Iris pigment epithelial cell (primary cell): ENCODE results near the gene PTPN9.
"Not testable (repeated sequence)": the region's sequence is repeated elsewhere in the genome, so short reads cannot be mapped to it uniquely, and the experiment has no call there.

ENCODE experiments used
- DNase-seq: peaks from one replicate; pipeline ENCODE4 v3.0.0-alpha.2; 2011; ENCODE audit warnings: low read depth

Gene PTPN9

GRCh38 chr15:75530169-75530568 lies 48.9 kb downstream of the PTPN9 start:
- DNase-seq, result no peak

DNA sequence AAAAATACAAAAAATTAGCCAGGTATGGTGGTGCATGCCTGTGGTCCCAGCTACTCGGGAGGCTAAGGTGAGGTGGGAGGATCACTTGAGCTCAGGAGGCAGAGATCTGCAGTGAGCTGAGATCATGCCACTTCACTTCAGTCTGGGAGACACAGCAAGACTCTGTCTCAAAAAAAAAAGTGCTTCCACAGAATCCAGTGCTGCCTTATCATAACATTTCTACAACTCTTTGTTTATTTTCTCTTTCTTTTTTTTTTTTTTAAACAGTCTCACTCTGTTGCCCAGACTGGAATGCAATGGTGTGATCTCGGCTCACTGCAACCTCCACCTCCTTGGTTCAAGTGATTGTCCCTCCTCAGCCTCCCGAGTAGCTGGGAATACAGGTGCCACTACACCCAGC lies 53.4 kb downstream of the PTPN9 start:
- peak; percentile 46 for DNase-seq

GRCh38 chr15:75523011-75523410 lies 56.1 kb downstream of the PTPN9 start:
- DNase-seq, result no peak

DNA sequence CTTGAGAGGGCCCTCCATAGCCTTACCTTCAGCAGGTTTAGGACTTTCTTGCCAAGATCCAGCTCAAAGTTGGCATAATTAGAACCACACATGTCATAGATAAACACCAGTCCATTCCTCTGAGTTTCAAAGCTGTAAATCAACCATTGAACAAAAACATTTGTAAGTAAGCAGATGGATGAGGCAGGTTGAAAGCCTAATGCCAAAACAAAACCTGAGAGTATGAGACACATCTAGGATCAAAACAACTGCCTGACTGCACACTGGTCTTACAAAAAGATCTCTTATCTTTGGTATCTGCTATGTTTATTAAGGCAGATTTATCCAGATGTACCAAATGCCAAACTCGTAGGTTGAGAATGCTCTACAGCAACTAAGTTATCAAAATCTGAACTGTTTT lies 61.9 kb downstream of the PTPN9 start:
- DNase-seq, result peak; percentile 31

GRCh38 chr15:75508840-75509532 lies 70.1 kb downstream of the PTPN9 start:
- peak; percentile 71 for DNase-seq

- DNase-seq, result no peak
These were observed 76.8 kb downstream of the PTPN9 start for GRCh38 chr15:75502360-75502759.

- no peak for DNase-seq
These were observed 85.4 kb downstream of the PTPN9 start for GRCh38 chr15:75493732-75494131.

DNA sequence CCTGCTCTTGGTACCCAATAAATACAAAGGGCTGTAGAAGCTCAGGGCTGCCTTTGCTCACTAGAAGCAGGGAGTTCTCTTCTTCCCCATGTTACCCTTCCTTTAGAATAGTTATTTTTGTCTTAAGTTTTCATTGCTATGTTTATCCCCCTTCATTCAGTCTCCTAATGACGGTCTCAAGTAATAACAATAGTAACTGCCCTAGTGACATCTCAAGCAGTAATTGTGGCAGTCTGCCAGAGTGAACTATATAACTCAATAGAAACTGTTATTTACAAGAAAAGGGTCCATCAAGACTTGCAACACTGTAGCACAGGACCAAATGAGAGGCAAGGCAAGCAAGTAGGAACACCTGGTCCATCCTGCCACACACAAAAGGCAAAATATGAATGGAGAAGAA lies 95.2 kb downstream of the PTPN9 start:
- peak; percentile 12 for DNase-seq

DNA sequence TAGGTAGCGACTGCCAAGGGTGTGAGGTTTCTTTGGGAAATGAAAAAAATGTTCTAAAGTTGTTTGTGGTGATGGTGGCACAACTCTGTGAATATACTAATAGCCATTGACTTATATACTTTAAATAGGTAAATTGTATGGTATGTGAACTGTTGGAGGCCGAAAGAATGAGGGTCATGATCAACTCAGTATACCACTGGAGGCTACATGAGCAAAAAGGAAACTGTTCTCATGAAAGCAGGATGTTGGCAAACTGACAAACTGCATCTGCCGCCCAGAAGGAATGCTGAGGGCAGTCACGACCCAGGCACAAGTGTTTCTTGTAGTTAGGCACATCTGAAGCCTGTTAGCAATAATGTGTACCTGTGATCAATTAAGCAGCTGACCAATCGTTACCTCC lies 95.6 kb downstream of the PTPN9 start:
- peak; percentile 7 for DNase-seq

- no peak for DNase-seq
These were observed 96.0 kb downstream of the PTPN9 start for GRCh38 chr15:75483106-75483505.

GRCh38 chr15:75480463-75480862 lies 98.7 kb downstream of the PTPN9 start:
- DNase-seq, result not testable (repeated sequence)

- no peak for DNase-seq
These were observed 99.4 kb downstream of the PTPN9 start for GRCh38 chr15:75479670-75480069.

DNA sequence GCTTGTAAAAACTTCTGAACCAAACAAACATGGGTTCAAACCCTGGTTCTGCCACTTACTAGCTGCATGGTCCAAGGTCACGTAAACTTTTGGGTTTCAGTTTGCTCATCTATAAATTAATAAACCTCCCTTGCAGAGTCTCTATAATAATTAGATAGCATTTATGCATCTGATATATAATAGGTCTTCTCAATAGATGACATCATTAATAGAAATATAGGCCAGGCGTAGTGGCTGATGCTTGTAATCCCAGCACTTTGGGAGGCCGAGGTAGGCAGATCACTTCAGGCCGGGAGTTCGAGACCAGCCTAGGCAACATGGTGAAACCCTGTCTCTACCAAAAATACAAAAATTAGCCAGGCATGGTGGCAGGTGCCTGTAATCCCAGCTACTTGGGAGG lies 102.0 kb downstream of the PTPN9 start:
- not testable (repeated sequence) for DNase-seq

DNA sequence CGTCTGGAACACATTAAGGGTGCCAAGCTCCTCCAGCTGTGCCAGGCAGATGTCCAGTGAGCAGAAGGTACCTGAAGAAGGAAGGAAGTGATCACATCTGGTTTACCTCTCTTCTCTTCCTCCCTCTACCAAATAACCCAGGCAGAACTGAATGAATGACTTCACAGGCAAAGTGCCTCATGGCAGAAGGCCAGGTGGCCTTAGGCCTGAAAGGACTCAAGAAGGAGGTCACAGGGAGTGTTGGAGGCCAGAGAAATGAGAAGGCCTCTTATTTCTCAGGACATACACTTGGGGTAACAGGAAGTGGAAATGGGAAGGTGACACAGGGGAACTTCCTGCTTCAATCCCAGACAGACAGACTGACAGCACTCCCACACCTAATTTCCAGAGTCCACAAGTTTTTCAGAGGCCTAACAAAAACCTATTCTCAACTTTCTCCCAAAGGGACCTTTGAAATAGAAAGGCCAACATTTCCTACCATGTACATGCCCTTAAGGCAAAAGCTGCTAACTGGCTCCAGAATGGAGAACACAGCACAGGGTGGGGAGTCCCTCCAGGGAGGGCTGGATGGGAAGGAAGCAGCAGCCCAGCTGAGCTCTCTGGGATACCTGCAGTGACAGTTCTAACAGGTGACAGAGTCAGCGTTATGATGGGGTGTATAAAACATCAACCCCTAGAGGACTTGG lies 110.1 kb downstream of the PTPN9 start:
- DNase-seq, result no peak

DNA sequence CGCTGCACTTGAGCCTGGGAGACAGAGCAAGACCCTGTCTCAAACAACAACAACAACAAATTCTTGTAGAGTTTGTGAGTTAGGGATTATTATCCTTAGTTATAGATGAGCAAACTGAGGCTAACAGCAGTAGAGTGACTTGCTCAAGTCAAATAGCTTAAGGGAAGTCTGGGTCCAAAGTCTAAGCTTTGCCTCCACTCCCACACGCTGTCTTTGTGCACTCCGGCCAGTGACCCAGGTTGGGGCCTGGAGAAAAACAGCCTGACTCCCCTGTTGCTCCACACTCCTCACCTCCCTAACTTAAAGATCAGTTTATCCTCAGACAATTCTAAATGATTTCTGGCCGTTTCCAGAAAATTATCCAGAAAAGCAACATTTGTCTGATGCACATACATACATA lies 118.5 kb downstream of the PTPN9 start:
- DNase-seq, result no peak

GRCh38 chr15:75459581-75459980 lies 119.5 kb downstream of the PTPN9 start:
- DNase-seq, result no peak

- DNase-seq, result peak; percentile 27
These were observed 122.4 kb downstream of the PTPN9 start for GRCh38 chr15:75456710-75457109.

GRCh38 chr15:75455982-75456531 lies 123.1 kb downstream of the PTPN9 start:
- peak; percentile 65 for DNase-seq

GRCh38 chr15:75455424-75455981 lies 123.6 kb downstream of the PTPN9 start:
- peak; percentile 83 for DNase-seq

GRCh38 chr15:75454471-75455378 lies 124.4 kb downstream of the PTPN9 start:
- DNase-seq, result peak; percentile 76

GRCh38 chr15:75453703-75454470 lies 125.2 kb downstream of the PTPN9 start:
- peak; percentile 100 for DNase-seq
